Stimulated activated CD8-positive, alpha-beta memory T cell treated with anti-CD3 and anti-CD28 coated beads, Interleukin-2, amount 100 ng/mL, for 1 hour (primary cell): ENCODE measurements around the gene WFDC1.
"Not testable (repeated sequence)": the region's sequence is repeated elsewhere in the genome, so short reads cannot be mapped to it uniquely, and the experiment has no call there.

Experiments
- DNase-seq, 2 donors: peaks; one replicate each; pipeline ENCODE4 v3.0.0-alpha.2; 2020; ENCODE audit warnings: low read depth in 2 of 2

The WFDC1 gene

GRCh38 chr16:84327926-84328505 lies 33.3 kb downstream of the WFDC1 start:
- DNase-seq = no peak

GRCh38 chr16:84329016-84329415 lies 34.3 kb downstream of the WFDC1 start:
- DNase-seq = no peak

DNA sequence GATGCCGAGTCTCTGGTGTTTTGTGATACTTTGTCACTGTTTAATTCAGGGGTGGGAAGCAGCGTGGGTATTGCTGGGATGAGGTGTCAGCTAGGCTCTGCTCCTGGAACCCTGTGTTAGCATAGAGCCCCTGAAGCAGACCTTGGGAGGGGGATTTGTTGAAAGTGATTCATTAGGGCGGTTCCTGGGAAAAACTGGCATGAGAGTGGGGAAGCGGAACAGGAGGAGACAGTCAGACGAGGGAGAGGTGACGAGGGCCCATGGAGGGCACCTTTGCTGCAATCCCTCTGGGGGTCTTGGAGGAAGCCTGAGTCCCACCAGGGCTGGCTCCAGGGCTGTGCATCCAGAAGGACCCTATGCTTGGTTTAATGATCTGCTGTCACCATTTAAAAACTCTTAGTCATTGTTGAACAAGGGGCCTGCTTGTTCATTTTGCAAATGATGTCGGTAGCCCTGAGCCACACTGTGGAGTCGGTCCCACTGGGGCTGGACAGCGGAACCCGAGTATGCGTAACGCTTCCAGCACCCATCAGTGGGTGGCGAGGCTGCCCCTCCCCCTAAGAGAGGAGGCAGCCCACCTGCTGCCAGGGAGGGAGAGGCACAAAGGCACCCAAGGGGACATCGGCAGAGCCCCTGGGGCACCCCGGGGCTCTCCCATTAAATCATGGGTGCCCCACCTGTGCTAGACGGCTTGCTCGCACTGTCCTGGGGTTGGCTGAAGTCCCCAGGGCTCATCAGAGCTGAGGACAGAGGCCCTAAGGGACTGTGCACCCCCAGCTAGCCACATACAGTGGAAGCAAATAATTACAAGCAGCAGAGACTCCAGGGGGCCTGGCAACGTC lies 35.4 kb downstream of the WFDC1 start:
- DNase-seq = no peak

GRCh38 chr16:84330685-84331050 lies 36.0 kb downstream of the WFDC1 start:
- no peak for DNase-seq

DNA sequence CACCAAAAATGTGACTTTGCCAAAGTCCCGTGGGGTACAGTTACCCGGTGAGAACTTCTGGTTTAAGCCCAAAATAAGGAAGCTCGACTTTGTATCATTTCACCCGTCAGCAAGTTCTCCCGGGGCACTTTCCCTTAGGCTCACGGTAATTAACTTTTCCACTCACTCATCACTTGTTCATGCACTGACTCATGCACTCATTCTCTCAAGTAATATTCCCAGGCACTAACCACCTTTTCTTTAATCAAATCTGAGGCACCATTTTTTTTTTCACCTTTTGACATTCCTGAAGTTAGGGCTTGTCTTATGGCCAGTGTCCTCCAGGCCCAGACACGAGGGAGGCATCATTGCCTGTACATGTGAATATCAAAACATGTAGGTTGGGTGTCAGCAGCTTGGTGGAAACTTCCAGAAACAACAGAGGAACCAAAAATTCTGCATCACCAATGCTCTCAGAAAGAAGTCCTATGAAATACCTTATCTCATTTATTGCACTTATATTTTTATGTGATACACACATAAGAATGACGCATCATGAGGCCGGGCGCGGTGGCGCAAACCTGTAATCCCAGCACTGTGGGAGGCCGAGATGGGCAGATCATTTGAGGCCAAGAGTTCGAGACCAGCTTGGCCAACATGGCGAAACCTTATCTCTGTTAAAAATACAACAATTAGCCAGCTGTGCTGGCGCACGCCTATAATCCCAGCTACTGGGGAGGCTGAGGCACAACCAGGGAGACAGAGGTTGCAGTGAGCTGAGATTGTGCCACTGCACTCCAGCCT lies 37.5 kb downstream of the WFDC1 start:
- no peak for DNase-seq

DNA sequence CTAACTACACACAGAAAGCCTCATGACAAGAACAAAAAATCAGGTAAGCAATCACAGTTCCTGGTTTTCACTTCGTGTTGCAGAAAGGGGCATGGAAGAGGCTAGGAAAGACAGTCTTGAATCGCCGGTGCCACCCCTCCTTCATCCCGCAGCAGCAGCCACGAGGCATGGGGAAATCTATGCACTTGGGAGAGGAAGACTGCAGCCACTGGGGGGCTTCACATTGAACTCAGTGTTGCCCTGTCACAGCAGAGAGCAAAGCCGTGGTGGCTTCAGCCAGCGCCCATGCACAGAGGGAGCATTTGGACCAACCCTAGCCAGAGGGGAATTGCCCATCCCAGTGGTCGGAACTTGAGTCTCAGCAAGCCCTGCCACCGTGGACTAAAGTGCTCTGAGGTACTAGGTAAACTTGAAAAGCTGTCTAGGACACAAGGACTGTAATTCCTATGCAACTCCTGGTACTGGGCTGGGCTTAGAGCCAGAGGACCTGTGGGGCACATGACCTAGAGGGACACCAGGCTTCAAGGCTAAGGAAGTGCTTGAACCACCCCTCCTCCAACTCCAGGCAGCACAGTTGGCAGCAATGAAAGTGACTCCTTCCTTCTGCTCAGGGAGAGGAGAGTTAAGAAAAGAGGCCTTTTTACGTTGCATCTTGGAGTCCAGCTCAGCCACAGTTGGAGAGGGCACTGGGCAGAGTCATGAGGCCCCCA lies 38.5 kb downstream of the WFDC1 start:
- no peak for DNase-seq

DNA sequence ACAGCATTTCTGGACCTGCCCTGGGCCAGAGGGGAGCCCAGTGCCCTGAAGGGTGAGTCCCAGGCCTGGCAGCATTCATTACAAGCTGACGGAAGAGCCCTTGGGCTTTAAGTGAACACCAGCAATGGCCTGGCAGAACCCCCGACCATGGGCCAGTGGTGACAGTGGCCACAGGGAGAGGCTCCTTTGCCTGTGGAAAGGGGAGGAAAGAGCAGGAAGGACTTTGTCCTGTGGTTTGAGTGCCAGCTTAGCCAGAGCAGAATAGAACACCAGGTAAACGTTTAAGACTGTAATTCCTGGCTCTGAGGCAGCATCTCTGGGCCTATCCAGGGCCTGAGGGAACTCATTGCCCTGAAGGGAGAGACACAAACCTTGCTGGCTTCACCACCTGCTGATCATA lies 39.4 kb downstream of the WFDC1 start:
- DNase-seq = no peak

DNA sequence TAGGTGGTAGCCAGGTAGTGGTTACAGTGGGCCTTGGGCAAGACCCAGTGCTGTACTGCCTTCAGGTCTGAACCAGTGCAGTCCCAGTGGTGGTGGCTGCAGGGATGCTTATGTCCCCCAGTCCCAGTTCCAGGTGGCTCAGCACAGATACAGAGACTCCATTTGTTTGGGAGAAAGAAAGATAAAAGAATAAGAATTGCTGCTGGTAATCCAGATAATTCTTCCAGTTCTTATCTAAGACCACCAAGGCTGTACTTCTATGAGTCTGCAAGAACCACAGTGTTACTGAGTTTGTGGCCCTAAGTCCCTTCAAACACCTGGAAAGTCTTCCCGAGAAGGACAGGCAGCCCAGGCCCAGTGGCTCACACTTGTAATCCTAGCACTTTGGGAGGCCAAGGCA lies 39.8 kb downstream of the WFDC1 start:
- no peak for DNase-seq

DNA sequence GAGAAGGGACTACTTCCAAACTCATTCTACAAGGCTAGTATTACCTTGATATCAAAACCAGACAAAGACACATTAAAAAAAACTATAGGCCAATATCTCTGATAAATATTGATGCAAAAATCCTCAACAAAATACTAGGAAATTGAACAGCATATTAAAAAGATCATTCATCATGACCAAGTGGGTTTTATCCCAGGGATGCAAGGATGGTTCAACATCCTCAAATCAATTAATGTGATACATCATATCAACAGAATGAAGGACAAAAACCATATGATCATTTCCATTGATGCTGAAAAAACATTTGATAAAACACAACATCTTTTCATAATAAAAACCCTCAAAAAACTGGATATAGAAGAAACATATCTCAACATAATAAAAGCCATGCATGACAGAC lies 42.6 kb downstream of the WFDC1 start:
- DNase-seq = not testable (repeated sequence)

GRCh38 chr16:84339311-84339710 lies 44.6 kb downstream of the WFDC1 start:
- no peak for DNase-seq

DNA sequence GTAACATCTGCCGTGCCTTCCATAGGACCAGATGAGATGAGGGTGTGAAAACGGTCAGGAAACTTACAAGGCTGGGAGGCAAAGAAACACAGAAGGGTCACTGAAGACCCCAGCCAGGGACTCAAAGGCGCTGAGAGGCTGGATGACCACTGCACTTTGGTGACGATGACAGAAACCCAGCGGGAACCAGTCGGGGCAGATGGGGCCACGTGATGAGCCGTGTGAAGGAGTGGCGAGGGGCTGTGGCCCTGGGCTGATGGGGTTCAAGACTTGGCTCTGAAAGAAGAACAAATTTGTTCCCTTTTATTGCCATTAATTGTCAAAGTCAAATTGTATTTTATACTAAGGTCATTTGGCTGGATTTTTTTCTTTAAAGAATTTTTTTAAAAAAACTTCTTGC lies 45.1 kb downstream of the WFDC1 start:
- no peak for DNase-seq

DNA sequence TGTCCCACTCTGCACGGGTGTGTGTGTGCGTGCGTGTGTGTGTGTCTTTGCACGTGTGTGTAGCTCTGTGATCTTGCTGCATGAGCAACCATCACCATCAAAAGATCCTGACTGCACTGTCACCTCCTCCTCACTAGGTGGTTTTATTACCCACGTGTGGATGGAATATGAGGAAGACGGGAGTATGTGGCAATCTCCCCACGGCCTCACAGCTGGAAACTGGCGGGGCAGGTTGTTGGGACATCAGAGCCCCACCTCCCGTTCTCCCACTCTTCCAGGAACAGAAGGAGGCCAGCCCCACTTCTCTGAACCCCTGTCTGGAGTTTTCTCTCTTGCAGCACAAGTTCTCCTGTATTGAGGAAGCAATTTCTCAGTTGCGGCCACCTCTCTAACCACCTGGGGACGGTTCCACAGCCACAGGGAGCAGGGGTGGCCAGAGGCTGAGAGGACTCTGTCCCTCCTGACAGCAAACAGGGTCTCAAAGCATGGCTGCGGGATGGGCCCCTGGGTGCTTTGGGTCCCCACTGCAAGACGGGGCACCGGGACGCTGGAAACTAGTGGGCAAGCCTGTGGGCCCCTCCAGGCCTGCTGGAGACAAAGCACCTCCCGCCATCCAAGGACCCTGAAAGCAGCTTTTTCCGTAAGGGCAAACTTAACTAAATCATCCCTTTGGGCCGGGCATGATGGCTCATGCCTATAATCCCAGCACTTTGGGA lies 45.8 kb downstream of the WFDC1 start:
- DNase-seq = no peak

GRCh38 chr16:84341528-84342295 lies 47.0 kb downstream of the WFDC1 start:
- no peak for DNase-seq

DNA sequence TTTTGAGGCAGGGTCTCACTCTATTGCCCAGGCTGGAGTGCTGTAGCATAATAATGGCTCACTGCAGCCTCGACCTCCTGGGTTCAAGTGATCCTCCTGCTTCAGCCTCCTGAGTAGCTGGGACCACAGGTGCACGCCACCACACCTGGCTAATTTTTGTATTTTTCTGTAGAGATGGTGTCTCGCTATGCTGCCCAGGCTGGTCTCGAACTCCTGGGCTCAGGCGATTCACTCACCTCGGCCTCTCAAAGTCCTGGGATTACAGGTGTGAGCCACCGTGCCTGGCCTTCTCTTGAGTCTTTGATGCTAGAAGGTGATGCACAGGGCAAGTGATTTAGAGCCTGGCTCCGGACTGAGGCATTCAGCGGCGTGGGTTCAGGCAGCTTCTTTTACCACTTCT lies 49.1 kb downstream of the WFDC1 start:
- not testable (repeated sequence) for DNase-seq

DNA sequence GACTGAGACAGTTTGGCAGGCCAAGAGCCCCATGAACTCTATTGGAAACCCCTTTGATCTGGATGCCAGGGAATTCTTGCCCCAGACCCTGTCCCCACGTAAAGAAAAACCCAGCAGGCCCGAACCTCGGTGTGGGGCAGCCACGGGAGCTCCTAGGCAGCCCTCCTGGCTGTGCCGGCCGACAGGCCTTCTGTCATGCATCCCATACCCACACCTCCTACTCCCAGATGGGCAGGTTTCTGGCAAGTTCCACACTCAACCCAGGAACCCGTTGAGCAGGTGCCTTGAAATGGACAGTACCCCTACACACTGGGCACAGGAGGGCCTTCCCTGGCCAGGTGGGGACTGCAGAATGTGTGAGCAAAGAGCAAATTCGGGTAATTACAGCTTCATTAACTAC lies 50.1 kb downstream of the WFDC1 start:
- no peak for DNase-seq

GRCh38 chr16:84347161-84347560 lies 52.5 kb downstream of the WFDC1 start:
- no peak for DNase-seq

- DNase-seq = no peak
Measured at GRCh38 chr16:84348386-84348888, 53.8 kb downstream of the WFDC1 start.

DNA sequence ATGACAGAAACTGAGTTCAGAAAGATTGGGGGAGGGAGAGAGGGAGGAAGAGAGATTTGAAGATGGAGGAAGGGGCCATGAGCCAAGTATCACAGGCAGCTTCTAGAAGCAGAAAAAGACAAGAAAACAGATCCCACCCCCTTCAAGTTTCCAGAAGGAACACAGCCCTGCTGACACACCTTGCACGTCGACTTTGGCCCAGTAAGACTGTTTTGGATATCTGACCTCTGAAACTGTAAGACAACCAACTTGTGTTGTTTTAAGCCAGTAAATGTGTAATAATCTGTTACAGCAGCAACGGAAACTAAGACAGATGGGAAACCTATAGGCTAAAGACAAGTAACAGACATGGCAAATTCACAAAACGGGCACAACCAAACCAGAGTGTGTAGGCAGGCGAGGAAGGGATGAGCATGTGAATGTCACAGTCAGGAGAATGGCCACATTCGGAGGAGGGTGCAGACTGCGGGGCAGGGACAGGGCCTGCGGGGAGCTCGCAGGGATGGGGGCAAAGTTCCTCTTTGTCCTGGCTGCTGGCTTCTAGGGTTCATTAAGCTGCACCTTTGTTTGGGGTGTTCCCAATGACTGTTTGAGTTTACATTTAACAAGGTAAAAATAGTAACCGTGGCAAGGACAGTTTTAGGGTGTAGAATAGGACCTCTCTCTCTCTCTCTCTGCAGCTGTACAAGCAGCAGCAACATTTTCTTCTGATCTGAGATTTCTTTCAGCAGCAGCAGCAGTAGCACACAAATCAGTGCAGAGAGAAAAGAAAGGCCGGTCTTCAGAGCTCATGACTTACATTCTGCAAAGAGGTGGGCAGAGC lies 55.4 kb downstream of the WFDC1 start:
- DNase-seq = no peak

GRCh38 chr16:84350685-84351400 lies 56.2 kb downstream of the WFDC1 start:
- DNase-seq = no peak
